NCI-H1092 (cell line): ENCODE measurements around the gene SESN2.
"Not testable (repeated sequence)": the region's sequence is repeated elsewhere in the genome, so short reads cannot be mapped to it uniquely, and the experiment has no call there.

Experiments
- DNase-seq: peaks from one replicate; lab custom pipeline; 2025; lab: John Stamatoyannopoulos, UW

Gene SESN2

DNA sequence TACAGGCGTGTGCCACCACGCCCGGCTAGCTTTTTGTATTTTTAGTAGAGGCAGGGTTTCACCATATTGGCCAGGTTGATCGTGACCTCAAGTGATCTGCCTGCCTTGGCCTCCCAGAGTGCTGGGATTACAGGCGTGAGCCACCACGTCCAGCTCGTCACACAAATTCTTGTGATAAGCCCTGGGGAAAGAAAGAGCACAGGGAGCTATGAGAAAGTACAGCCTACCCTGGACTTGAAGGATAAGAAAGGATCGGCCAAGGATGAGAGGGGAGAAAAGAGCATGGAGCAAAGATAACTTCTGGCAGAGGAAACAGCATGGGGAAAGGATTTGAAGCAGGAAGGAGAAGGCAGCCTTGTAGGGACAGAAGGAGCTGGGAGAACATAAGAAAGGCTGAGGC lies 29.2 kb downstream of the SESN2 start:
- DNase-seq, result no peak

DNA sequence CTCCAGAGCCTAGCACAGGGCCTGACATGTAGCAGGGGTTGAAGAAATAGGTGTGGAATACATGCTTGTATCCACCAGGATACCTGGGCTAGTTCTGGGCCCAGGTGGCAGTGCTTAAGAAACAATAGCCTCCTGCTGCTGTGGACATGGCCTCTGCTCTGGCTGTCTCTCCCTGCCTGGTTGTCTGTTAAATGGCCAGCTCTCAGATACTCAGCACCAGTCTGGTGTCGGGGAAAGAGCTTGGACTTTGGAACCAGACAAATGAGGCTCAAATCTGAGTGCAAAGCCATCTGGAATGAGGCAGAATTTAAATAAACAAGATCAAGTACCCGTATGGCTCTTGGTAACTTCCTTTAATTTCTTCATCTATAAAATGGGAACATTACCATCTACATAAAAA lies 31.5 kb downstream of the SESN2 start:
- no peak for DNase-seq

- DNase-seq, result no peak
These were observed 32.4 kb downstream of the SESN2 start for GRCh38 chr1:28291711-28292110.

- no peak for DNase-seq
These were observed 36.6 kb downstream of the SESN2 start for GRCh38 chr1:28295936-28296335.

DNA sequence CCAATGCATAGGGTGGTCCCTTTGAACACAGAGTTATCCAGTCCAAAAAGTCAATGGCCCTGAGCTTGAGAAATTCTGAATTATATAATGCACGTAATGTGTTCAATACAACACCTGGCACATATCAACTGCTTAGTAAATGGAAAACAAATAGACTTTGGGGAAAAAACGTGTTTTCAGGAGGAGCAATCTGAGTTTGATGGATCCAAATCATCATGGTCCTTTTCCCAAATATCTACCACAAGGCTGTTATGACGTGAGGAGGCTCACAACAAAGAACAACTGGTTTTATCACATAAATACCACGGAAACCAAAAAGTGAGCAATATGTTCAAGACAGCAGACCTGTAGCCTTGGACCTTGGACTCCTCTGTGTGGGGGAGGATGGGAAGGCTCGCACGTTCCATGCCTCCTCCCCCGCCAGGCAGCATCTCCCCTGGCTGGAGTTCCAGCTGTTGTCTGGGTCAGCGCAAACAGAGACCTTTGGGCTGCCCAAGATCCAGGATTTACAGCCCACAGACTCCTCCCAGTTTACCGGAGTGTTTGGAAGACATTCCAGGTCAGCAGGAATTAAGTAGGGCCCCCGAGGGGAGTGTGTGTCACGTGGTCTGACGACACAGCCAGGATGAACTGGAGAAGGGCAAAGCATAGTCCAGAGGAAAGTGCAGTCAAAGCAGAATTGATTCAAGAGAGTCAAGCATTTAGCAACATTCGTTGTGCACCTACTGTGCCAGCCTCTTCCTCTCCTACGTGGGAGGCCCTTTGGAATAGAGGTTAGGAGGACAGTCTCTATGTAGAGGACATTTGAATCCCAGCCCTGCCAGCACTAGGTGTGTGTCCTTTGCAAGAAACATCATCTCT lies 37.3 kb downstream of the SESN2 start:
- no peak for DNase-seq

DNA sequence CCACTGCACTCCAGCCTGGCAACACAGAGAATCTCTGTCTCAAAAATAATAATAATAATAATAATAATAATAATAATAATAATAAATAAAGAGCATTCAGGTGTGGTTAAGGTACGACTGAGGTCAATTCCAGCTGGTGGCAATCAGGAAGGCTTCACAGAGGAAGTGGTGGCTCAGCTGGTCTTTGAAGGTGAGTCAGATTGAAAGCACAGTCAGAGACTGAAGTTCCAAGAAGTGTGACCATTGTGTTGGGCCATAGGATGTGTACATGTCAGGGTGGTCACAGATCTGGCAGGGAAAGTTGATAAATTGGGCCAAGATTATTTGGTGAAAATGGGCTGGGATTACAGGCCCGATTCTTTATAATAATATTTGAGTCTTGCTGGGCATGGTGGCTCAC lies 38.5 kb downstream of the SESN2 start:
- DNase-seq, result no peak

GRCh38 chr1:28298438-28298837 lies 39.1 kb downstream of the SESN2 start:
- DNase-seq, result no peak

- DNase-seq, result no peak
These were observed 42.3 kb downstream of the SESN2 start for GRCh38 chr1:28301368-28302174.

GRCh38 chr1:28302247-28302646 lies 42.9 kb downstream of the SESN2 start:
- no peak for DNase-seq

DNA sequence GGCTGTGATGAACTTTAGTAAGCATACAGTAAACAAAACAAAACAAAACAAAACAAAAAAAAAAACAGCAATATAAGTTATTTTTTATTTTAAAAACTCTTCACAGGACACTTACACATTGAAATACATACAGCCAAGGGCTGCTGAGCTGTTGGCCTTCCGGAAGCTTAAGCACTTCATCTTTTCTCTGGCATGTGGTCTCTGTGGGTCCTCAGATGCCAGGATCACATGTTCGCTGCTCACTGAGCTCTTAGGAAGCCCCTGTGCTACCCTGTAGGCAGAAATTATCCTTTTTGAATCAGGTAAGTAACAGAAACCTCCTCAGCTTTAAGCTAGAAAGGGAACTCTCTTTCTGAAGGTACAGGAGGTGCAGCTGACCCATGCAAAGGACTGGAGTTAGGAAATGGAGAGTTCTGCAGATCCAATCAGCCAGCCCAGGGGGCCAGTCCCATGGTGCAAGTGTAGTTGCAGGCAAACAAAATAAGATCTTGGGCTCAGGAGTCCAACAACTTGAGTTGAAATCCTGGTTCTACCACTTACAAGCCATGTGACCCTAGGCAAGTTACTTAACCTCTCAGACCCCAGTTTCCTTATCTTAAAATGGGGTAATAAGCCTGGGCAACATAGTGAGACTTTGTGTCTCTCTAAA lies 47.1 kb downstream of the SESN2 start:
- DNase-seq, result no peak

GRCh38 chr1:28308750-28309149 lies 49.4 kb downstream of the SESN2 start:
- no peak for DNase-seq

- no peak for DNase-seq
These were observed 50.4 kb downstream of the SESN2 start for GRCh38 chr1:28309702-28310101.

DNA sequence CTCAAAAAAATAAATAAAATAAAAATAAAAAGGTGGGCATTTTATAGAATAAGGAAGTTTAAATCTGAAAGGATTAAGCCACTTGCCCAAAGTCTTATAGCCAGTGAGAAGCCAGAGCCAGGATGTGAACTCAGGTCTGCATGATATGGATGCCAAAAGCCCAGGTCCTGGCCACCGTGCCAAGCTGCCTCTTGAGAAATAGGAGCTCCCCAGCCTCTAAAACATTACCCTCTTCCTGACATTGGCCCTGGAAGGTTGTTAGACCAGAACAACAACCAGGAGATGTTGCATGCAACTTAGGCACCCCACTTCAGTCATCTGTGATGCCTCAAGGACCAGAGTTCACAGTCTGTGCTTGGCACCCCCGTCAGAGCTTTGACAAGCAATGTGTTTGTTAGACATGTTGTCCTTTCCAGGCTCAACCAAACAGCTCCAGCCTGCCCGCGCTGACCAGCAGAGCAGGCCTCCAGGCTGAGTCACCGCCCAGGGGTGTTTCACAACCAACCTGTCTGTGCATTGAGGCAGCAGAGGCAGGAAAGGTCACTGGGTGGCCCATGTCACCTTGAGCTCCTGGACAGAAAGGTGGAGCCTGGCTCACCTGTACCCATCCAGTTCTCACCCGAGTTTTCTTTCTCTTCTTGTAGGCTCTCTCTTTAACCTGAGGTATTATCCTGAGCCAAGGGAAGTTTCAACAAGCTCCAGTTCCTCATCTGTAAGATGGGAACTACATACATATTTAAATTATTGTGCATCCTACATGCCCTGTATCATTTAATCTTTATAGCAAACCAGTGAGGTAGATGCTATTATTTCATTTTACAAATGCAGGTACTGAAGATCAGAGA lies 54.6 kb downstream of the SESN2 start:
- no peak for DNase-seq

- DNase-seq, result no peak
These were observed 55.2 kb downstream of the SESN2 start for GRCh38 chr1:28314547-28314941.

GRCh38 chr1:28317014-28317413 lies 57.7 kb downstream of the SESN2 start:
- DNase-seq, result no peak

DNA sequence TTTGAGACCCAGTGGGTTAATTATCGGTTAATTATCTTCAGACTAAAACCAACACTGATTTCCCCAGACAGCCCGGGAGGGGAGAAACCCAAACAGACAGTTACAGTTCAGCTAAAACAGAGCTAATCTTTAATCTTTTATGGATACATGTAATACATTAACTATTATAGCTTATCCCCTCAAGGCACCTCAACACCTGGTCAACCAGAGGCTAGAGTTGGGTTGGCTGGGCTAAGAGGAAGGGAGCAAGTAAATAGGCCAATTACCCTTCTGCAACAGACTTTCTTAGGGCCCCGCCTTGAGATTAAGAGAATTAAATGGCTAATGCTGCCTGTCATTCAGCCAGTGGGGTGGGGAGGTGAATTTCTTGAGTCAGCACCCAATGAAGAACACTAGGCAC lies 62.9 kb downstream of the SESN2 start:
- DNase-seq, result no peak

DNA sequence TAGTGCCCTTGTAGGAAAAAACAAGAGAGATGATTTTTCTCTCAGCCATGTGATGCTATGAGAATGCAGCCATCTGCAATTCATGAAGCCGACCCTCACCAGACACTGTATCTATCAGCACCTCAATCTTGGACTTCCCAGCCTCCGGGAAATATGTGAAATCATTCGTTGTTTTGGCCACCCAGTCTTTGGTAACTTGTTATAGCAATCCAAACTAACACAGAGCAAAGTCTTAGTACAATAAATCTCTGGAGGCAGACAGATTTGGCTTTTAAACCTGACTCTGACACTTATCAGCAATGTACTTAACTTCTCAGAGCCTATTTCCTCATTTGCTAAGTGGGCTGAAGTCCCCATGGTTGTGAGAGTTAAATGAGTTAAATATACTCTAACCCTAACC lies 64.4 kb downstream of the SESN2 start:
- DNase-seq, result no peak

DNA sequence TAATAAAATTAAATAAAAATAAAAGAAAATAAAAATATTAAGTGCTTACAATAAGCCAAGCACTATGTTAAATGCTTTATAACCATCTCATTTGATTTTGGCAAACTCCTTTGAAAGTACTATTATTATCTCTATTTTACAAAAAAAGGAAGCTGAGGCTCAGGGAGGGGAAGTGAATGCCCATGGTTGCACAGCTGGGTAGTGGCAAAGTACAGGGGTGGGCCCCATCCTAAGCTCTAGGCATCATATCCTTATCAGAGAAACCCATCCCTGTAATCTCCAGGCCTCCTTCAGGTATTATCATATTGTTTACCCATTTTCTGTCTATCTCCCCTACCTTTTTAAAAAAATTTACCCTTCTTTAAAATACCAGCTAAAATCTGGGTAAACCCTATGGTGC lies 67.2 kb downstream of the SESN2 start:
- no peak for DNase-seq

DNA sequence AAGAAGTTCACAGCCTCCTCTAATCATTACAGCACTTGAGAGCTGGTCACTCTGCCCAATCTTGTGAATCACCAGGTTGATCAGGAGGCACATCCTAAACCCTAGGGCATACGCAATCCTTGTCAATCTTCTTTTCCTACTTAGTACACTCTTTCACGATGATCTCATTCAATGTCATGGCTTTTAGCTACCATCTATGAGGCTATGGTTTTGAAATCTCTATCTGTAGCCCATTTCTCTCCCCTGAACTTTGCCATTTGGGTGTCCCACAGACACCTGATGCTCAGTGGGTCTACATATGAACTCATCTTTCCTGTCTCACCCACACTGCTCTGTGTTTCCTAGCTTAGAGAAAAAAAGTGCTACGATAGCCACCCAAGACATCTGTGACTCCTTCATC lies 67.7 kb downstream of the SESN2 start:
- DNase-seq, result no peak

DNA sequence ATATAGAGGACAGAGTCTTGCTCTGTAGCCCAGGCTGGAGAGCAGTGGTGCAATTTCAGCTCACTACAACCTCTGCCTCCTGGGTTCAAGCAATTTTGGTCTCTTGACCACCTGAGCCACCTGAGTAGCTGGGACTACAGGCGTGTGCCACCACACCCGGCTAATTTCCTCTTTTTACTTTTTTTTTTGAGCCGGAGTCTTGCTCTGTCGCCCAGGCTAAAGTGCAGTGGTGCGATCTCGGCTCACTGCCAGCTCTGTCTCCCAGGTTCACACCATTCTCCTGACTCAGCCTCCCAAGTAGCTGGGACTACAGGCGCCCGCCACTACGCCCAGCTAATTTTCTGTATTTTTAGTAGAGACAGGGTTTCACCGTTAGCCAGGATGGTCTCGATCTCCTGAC lies 68.1 kb downstream of the SESN2 start:
- DNase-seq, result not testable (repeated sequence)

GRCh38 chr1:28328228-28328648 lies 68.9 kb downstream of the SESN2 start:
- no peak for DNase-seq
